ENCODE measurements around the gene KLHL8.

DNA sequence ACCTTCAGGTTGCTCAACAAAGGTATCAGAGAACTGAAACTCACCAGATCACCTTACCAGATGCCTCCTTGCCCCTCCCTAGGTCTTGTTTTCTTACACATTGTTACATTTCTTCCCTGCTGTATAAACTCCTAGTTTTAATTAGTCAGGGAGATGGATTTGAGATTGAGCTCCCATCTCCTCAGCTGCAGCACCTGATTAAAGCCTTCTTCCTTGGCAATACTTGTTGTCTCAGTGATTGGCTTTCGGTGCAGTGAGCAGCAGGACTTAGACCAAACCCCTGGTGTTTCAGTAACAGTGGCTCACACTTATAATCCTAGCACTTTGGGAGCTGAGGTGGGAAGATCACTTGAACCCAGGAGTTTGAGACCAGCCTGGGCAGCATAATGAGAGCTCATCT is 42.5 kb upstream of the KLHL8 start:
- TF ChIP-seq CTCF (IDR thresholded peaks at IDR 0.05) (no peak), EP300 (IDR thresholded peaks at IDR 0.05; ENCODE audit: low read depth) (no peak), POLR2A (IDR thresholded peaks at IDR 0.05) (no peak)

Measured in transverse colon (tissue), 3 donors.